K562 (cell line): ENCODE data around the gene BCKDK. TPM values are rescaled to one million over a fixed set of nuclear protein-coding genes. Genes with fewer than 3 reads are reported as not detected.

Source experiments
- BACH1 ChIP-seq: fragments of 200-800 bp; sonication (Bioruptor generic); IDR thresholded peaks from 2 replicates; pipeline ENCODE4 v1.6.1; 2016; ENCODE audit warnings: missing genetic modification characterization, missing compliant biosample characterization
- CBX8 ChIP-seq: fragments of 200-600 bp; sonication (generic); IDR thresholded peaks from 2 replicates; pipeline ENCODE4 v1.6.1; 2012; ENCODE audit warnings: borderline replicate concordance, mixed run types, low read depth, mild to moderate bottlenecking, moderate library complexity, mixed read lengths, low read length, control low read depth, inconsistent platforms; ENCODE audit not compliant: poor library complexity, severe bottlenecking; ENCODE audit errors: extremely low read depth
- CHD2 ChIP-seq: IDR thresholded peaks from 2 replicates; pipeline ENCODE4 v1.6.1; 2011; ENCODE audit warnings: low read depth, low read length
- CREM ChIP-seq: IDR thresholded peaks from 2 replicates; pipeline ENCODE4 v1.6.1; 2014; ENCODE audit warnings: antibody characterized with exemption, low read depth
- CXXC5 ChIP-seq: fragments of 250-450 bp; sonication (Bioruptor Pico); IDR thresholded peaks from 2 replicates; pipeline ENCODE4 v1.8.0; 2022; ENCODE audit warnings: inconsistent platforms, mild to moderate bottlenecking, moderate library complexity
- DDX20 ChIP-seq: fragments of 450-650 bp; IDR thresholded peaks from 2 replicates; pipeline ENCODE4 v1.6.1; 2016; ENCODE audit warnings: missing genetic modification characterization, low read depth, mild to moderate bottlenecking, missing compliant biosample characterization, moderate library complexity
- MAZ ChIP-seq, 2 experiments: fragments of 450-650 bp in 1 of 2; sonication (generic) in 1 of 2; formaldehyde crosslinking; IDR thresholded peaks in 1 of 2; conservative IDR thresholded peaks in 1 of 2; 2 replicates each; pipeline versions ENCODE4 v1.4.0 to v1.5.0; 2020; ENCODE audit warnings: mild to moderate bottlenecking in 1 of 2, missing genetic modification reagents in 1 of 2
- MEF2A ChIP-seq: IDR thresholded peaks from 2 replicates; pipeline ENCODE4 v1.6.1; 2011; ENCODE audit warnings: low read depth, mild to moderate bottlenecking, low read length, moderate library complexity; ENCODE audit not compliant: control insufficient read depth
- MTA3 ChIP-seq: fragments of 450-650 bp; formaldehyde crosslinking; IDR thresholded peaks from 2 replicates; pipeline ENCODE4 v1.6.1; 2017; ENCODE audit warnings: mild to moderate bottlenecking, borderline replicate concordance
- NR1H2 ChIP-seq: sonication (generic); formaldehyde crosslinking; IDR thresholded peaks from 2 replicates; pipeline ENCODE4 v1.4.0; 2020; ENCODE audit warnings: mild to moderate bottlenecking, missing genetic modification reagents
- PTBP1 ChIP-seq: fragments of 200-400 bp; formaldehyde crosslinking; IDR thresholded peaks from 2 replicates; pipeline ENCODE4 v1.6.1; 2017; ENCODE audit warnings: low read depth, low read length
- RBFOX2 ChIP-seq: fragments of 200-400 bp; formaldehyde crosslinking; IDR thresholded peaks from 2 replicates; pipeline ENCODE4 v1.6.1; 2017; ENCODE audit warnings: low read depth, mild to moderate bottlenecking, low read length, moderate library complexity
- RBM34 ChIP-seq: fragments of 200-400 bp; formaldehyde crosslinking; IDR thresholded peaks from 2 replicates; pipeline ENCODE4 v1.6.1; 2018; ENCODE audit warnings: low read length, borderline replicate concordance; ENCODE audit not compliant: insufficient read depth
- SAP30 ChIP-seq: fragments of 200-600 bp; sonication (generic); IDR thresholded peaks from 2 replicates; pipeline ENCODE4 v1.6.1; 2012; ENCODE audit warnings: borderline replicate concordance, low read depth, mild to moderate bottlenecking, moderate library complexity, low read length, control low read depth, inconsistent platforms; ENCODE audit not compliant: insufficient read depth, poor library complexity, severe bottlenecking
- WHSC1 ChIP-seq: IDR thresholded peaks from one replicate; pipeline ENCODE4 v1.6.1; 2012; ENCODE audit warnings: low read length, control low read depth, inconsistent platforms
- XRCC4 ChIP-seq: IDR thresholded peaks from one replicate; pipeline ENCODE4 v1.6.1; 2011; ENCODE audit not compliant: insufficient read depth, insufficient read length; ENCODE audit errors: extremely low read depth
- ZFP36 ChIP-seq: fragments of 150-350 bp; IDR thresholded peaks from 2 replicates; pipeline ENCODE4 v1.6.1; 2018; ENCODE audit warnings: low read length, low read depth; ENCODE audit not compliant: partially characterized antibody
- ZNF609 ChIP-seq: sonication (generic); formaldehyde crosslinking; IDR thresholded peaks from 2 replicates; pipeline ENCODE4 v1.8.1; 2023; ENCODE audit warnings: missing genetic modification reagents, mild to moderate bottlenecking, borderline replicate concordance
- polyA plus RNA-seq, 8 experiments: library from polyadenylated mRNA; depleted of rRNA in 4 of 8; stranded (reverse) in 5 of 8; unstranded in 3 of 8; fragments of >200 nt; fragmentation: Nextera tagmentation in 2 of 8; fragmentation: Illumina TruSeq in 1 of 8; extraction: Ambion mirVana in 2 of 8; extraction: Trizol in 1 of 8; gene quantifications; 2 replicates each; pipeline versions ENCODE4 v1.2.1 to v1.2.3, GENCODE V29; 2011 to 2014; ENCODE audit warnings: inconsistent platforms in 1 of 8, missing spikeins in 1 of 8
- total RNA-seq, 7 experiments: library from RNA; depleted of rRNA in 6 of 7; stranded (reverse); fragments of >200 nt in 6 of 7; fragmentation: Illumina TruSeq in 2 of 7; extraction: Trizol in 2 of 7; gene quantifications; 2 replicates each; pipeline versions ENCODE4 v1.2.1 to v1.2.3, GENCODE V29; 2011 to 2021; ENCODE audit warnings: low replicate concordance in 1 of 7
- TF ChIP-seq, protein P1 (sequence below): fragments of 150-350 bp; conservative IDR thresholded peaks from 2 replicates; pipeline ENCODE4 v1.6.1; 2014; ENCODE audit warnings: low read length

Gene BCKDK
- total and polyA plus RNA-seq, 9 of the 15 experiments (the other 6 are each of a cell fraction or from before 2014, with no cell fraction given), result 0.58 to 34.8 (median 13.1) TPM

DNA sequence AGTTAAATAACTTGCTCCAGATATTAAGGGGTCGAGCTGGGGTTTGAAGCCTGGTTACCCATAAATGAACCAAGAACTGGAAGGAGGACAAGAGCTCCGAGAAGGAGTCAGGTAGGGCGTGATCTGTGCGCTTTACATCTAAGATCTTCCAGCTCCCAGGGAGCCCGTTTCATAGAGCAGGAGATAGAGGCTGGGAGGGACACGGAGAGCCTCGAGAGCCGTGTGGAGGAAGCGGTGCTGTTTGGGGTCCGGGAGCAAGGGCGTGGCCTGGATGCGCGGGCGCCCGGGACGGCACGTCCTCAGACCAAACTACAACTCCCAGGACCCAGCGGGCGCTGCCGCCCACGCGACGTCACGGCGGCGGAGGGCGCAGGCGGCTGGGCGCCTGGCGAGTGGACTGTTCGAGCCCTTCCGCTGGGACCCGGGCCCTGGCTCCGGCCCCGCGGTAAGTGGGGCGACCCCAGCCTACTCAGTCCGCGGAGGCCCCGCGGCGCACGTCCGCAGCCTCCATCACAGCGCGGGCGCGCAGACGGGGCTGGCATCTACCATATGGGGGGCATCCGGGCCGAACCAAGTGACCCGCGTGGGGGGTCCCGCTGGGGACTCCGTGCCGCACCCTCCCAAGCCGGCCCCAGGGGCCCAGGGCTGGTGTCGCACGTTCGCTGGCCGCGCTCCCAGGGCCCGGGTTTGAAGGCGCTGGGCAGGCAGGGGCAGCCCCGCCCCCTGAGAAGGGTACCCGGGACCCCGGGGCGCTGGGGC lies at the start of gene BCKDK (continued):
- TF ChIP-seq ZNF609 (no peak), ZFP36 (peak; percentile 31), CBX8 (no peak), PTBP1 (no peak), RBM34 (0 out of 2 replicates have a peak, but pooled peaks have one; percentile 59), RBFOX2 (peak; percentile 74), XRCC4 (no peak), MTA3 (peak; percentile 85; the same call in 1 of the 2 replicates), MAZ (CRISPR knock-in tag; conservative IDR thresholded peaks at IDR 0.05 in 1 of 2, IDR thresholded peaks at IDR 0.05 in 1 of 2) (peak in 1 of 2 experiments; percentile 17; a peak in 2 of 4 replicates), WHSC1 (no peak), DDX20 (tag) (no peak), MEF2A (no peak), CHD2 (no peak), NR1H2 (CRISPR knock-in tag) (0 out of 2 replicates have a peak, but pooled peaks have one; percentile 86), CREM (peak; percentile 95), CXXC5 (peak; percentile 94), SAP30 (no peak), BACH1 (tag) (no peak)
- TF ChIP-seq, protein P1, sequence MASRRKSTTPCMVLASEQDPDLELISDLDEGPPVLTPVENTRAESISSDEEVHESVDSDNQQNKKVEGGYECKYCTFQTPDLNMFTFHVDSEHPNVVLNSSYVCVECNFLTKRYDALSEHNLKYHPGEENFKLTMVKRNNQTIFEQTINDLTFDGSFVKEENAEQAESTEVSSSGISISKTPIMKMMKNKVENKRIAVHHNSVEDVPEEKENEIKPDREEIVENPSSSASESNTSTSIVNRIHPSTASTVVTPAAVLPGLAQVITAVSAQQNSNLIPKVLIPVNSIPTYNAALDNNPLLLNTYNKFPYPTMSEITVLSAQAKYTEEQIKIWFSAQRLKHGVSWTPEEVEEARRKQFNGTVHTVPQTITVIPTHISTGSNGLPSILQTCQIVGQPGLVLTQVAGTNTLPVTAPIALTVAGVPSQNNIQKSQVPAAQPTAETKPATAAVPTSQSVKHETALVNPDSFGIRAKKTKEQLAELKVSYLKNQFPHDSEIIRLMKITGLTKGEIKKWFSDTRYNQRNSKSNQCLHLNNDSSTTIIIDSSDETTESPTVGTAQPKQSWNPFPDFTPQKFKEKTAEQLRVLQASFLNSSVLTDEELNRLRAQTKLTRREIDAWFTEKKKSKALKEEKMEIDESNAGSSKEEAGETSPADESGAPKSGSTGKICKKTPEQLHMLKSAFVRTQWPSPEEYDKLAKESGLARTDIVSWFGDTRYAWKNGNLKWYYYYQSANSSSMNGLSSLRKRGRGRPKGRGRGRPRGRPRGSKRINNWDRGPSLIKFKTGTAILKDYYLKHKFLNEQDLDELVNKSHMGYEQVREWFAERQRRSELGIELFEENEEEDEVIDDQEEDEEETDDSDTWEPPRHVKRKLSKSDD, result no peak
